GM19240 (cell line): ENCODE results near the gene TDRD12.
"Not testable (repeated sequence)": the region's sequence is repeated elsewhere in the genome, so short reads cannot be mapped to it uniquely, and the experiment has no call there.

Source experiments
- DNase-seq: peaks from one replicate; pipeline ENCODE4 v3.0.0; 2011; ENCODE audit warnings: low spot score; ENCODE audit not compliant: insufficient read length

TDRD12 gene

GRCh38 chr19:32830231-32831014 is 110.9 kb downstream of the TDRD12 start:
- no peak for DNase-seq

- no peak for DNase-seq
Measured at GRCh38 chr19:32831611-32832010, 112.0 kb downstream of the TDRD12 start.

- not testable (repeated sequence) for DNase-seq
Measured at GRCh38 chr19:32832094-32832493, 112.5 kb downstream of the TDRD12 start.

- DNase-seq, result not testable (repeated sequence)
Measured at GRCh38 chr19:32832825-32833224, 113.3 kb downstream of the TDRD12 start.

GRCh38 chr19:32833388-32833787 is 113.8 kb downstream of the TDRD12 start:
- not testable (repeated sequence) for DNase-seq

- DNase-seq, result no peak
Measured at GRCh38 chr19:32837531-32837930, 118.0 kb downstream of the TDRD12 start.

GRCh38 chr19:32842061-32842460 is 122.5 kb downstream of the TDRD12 start:
- DNase-seq, result no peak

- DNase-seq, result no peak
Measured at GRCh38 chr19:32843716-32844245, 124.2 kb downstream of the TDRD12 start.

- not testable (repeated sequence) for DNase-seq
Measured at GRCh38 chr19:32848035-32848434, 128.5 kb downstream of the TDRD12 start.

GRCh38 chr19:32852216-32852615 is 132.6 kb downstream of the TDRD12 start:
- no peak for DNase-seq

- not testable (repeated sequence) for DNase-seq
Measured at GRCh38 chr19:32856818-32857217, 137.3 kb downstream of the TDRD12 start.

GRCh38 chr19:32857584-32857983 is 138.0 kb downstream of the TDRD12 start:
- no peak for DNase-seq

- DNase-seq, result no peak
Measured at GRCh38 chr19:32858155-32858554, 138.6 kb downstream of the TDRD12 start.

GRCh38 chr19:32858559-32858958 is 139.0 kb downstream of the TDRD12 start:
- no peak for DNase-seq

- DNase-seq, result no peak
Measured at GRCh38 chr19:32859591-32859990, 140.0 kb downstream of the TDRD12 start.

- DNase-seq, result no peak
Measured at GRCh38 chr19:32861596-32861995, 142.0 kb downstream of the TDRD12 start.

GRCh38 chr19:32862173-32862572 is 142.6 kb downstream of the TDRD12 start:
- DNase-seq, result no peak

- no peak for DNase-seq
Measured at GRCh38 chr19:32862741-32863140, 143.2 kb downstream of the TDRD12 start.

- no peak for DNase-seq
Measured at GRCh38 chr19:32863301-32863700, 143.7 kb downstream of the TDRD12 start.

- DNase-seq, result no peak
Measured at GRCh38 chr19:32863841-32864240, 144.3 kb downstream of the TDRD12 start.

GRCh38 chr19:32864318-32865007 is 144.9 kb downstream of the TDRD12 start:
- no peak for DNase-seq

GRCh38 chr19:32865326-32865725 is 145.8 kb downstream of the TDRD12 start:
- no peak for DNase-seq
